ENCODE measurements around the gene RPL13A. TPM values are rescaled to one million over a fixed set of nuclear protein-coding genes. Genes with fewer than 3 reads are reported as not detected.
"Not testable (repeated sequence)": the region's sequence is repeated elsewhere in the genome, so short reads cannot be mapped to it uniquely, and the experiment has no call there.

The RPL13A gene
- total and polyA plus RNA-seq, 9 donors: 3,682 to 9,736 (median 6,664) TPM

- H3K27me3 ChIP-seq: no peaks in the 10 kb centered on the region
- no peaks in the 10 kb centered on the region for H3K36me3 ChIP-seq
- no peaks in the 10 kb centered on the region for H3K9me3 ChIP-seq
- no peak overlapping the region for H3K4me3 ChIP-seq
- DNase-seq: no peak
- no peak overlapping the region for H3K27ac ChIP-seq
- intact Hi-C loops (cut with DNase I): no loop called here
- WGBS, 3 donors: 85 to 92% (median 88%) methylated on average over 5 of the region's 5 CpGs
- TF ChIP-seq, protein P1, sequence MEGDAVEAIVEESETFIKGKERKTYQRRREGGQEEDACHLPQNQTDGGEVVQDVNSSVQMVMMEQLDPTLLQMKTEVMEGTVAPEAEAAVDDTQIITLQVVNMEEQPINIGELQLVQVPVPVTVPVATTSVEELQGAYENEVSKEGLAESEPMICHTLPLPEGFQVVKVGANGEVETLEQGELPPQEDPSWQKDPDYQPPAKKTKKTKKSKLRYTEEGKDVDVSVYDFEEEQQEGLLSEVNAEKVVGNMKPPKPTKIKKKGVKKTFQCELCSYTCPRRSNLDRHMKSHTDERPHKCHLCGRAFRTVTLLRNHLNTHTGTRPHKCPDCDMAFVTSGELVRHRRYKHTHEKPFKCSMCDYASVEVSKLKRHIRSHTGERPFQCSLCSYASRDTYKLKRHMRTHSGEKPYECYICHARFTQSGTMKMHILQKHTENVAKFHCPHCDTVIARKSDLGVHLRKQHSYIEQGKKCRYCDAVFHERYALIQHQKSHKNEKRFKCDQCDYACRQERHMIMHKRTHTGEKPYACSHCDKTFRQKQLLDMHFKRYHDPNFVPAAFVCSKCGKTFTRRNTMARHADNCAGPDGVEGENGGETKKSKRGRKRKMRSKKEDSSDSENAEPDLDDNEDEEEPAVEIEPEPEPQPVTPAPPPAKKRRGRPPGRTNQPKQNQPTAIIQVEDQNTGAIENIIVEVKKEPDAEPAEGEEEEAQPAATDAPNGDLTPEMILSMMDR (IDR thresholded peaks at IDR 0.05): no peak
- TF ChIP-seq POLR2A (IDR thresholded peaks at IDR 0.05) (no peak), EP300 (IDR thresholded peaks at IDR 0.05) (no peak)
- no peaks in the 10 kb centered on the region for H3K4me1 ChIP-seq (ENCODE audit: insufficient read depth)
Observed at GRCh38 chr19:49458567-49458903, 28.9 kb upstream of the RPL13A start.

GRCh38 chr19:49459388-49459787 is 28.0 kb upstream of the RPL13A start:
- no peak overlapping the region for H3K27ac ChIP-seq
- DNase-seq: no peak
- H3K4me1 ChIP-seq (ENCODE audit: insufficient read depth): no peaks in the 10 kb centered on the region
- TF ChIP-seq EP300 (IDR thresholded peaks at IDR 0.05): no peak
- TF ChIP-seq, protein P1 (IDR thresholded peaks at IDR 0.05): no peak
- no peaks in the 10 kb centered on the region for H3K27me3 ChIP-seq
- no peak overlapping the region for H3K4me3 ChIP-seq
- WGBS, 3 donors: 88 to 92% (median 89%) methylated on average over 12 of the region's 12 CpGs
- no peaks in the 10 kb centered on the region for H3K9me3 ChIP-seq
- intact Hi-C loops (cut with DNase I): no loop called here
- H3K36me3 ChIP-seq: no peaks in the 10 kb centered on the region

DNA sequence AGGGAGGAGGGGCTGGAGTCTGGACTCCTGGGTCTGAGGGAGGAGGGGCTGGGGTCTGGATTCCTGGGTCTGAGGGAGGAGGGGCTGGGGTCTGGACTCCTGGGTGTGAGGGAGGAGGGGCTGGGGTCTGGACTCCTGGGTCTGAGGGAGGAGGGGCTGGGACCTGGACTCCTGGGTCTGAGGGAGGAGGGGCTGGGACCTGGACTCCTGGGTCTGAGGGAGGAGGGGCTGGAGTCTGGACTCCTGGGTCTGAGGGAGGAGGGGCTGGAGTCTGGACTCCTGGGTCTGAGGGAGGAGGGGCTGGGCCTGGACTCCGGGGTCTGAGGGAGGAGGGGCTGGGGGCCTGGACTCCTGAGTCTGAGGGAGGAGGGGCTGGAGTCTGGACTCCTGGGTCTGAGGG is 26.3 kb upstream of the RPL13A start:
- DNase-seq; H3K36me3 ChIP-seq; H3K9me3 ChIP-seq; H3K27me3 ChIP-seq; intact Hi-C loops (cut with DNase I); H3K4me1 ChIP-seq (ENCODE audit: insufficient read depth); H3K27ac ChIP-seq; H3K4me3 ChIP-seq: not testable (repeated sequence)
- WGBS, 3 donors: 0% methylated on average over 1 of the region's 1 CpG; no CpG with 5 or more reads in 2 of the 3 donors

DNA sequence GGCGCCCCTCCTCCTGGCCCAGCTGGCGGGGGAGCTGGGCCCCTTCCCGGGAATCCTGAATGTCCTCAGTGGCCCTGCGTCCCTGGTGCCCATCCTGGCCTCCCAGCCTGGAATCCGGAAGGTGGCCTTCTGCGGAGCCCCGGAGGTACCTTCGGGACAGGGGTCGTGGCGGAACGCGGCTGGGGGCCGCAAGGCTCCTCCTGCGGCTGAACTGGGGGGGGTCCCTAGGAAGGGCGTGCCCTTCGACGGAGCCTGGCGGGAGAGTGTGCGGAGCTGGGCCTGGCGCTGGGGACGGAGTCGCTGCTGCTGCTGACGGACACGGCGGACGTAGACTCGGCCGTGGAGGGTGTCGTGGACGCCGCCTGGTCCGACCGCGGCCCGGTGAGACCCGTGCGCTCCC is 25.8 kb upstream of the RPL13A start:
- no peaks in the 10 kb centered on the region for H3K36me3 ChIP-seq
- WGBS, 3 donors: 97% methylated on average over 34 to 37 of the region's 37 CpGs
- intact Hi-C loops (cut with DNase I): no loop called here

DNA sequence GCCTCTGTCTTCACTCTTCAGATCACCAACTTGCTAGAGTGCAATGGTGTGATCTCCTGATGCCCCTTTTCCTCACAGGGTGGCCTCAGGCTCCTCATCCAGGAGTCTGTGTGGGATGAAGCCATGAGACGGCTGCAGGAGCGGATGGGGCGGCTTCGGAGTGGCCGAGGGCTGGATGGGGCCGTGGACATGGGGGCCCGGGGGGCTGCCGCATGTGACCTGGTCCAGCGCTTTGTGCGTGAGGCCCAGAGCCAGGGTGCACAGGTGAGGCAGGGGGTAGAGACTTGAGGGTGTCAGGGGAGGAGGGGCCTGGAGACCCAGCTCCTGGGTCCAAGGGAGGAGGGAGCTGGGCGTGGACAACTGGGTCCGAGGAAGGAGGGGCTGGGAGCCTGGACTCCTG is 24.9 kb upstream of the RPL13A start:
- 81 to 87% (median 84%) methylated on average over 12 of the region's 12 CpGs for WGBS, 3 donors
- no peak overlapping the region for H3K27ac ChIP-seq
- no peak for DNase-seq

More for the DNA sequence above, 25.8 kb upstream of the RPL13A start:
- Histone ChIP-seq H3K4me3 (no peak overlapping the region), H3K4me1 (ENCODE audit: insufficient read depth) (no peaks in the 10 kb centered on the region), H3K9me3 (no peaks in the 10 kb centered on the region), H3K27me3 (no peaks in the 10 kb centered on the region), H3K27ac (no peak overlapping the region)
- no peak for DNase-seq
- TF ChIP-seq, protein P1 (IDR thresholded peaks at IDR 0.05): no peak
- TF ChIP-seq POLR2A (IDR thresholded peaks at IDR 0.05) (no peak), EP300 (IDR thresholded peaks at IDR 0.05) (no peak)

More for the DNA sequence above, 24.9 kb upstream of the RPL13A start:
- Histone ChIP-seq H3K36me3 (no peaks in the 10 kb centered on the region), H3K9me3 (no peaks in the 10 kb centered on the region), H3K27me3 (no peaks in the 10 kb centered on the region), H3K4me3 (no peak overlapping the region), H3K4me1 (ENCODE audit: insufficient read depth) (no peaks in the 10 kb centered on the region)
- TF ChIP-seq, protein P1 (IDR thresholded peaks at IDR 0.05): no peak
- TF ChIP-seq EP300 (IDR thresholded peaks at IDR 0.05) (no peak), POLR2A (IDR thresholded peaks at IDR 0.05) (no peak)
- intact Hi-C loops (cut with DNase I): no loop called here

Measured in ovary (tissue), 9 donors.